A549 (cell line): ENCODE measurements around the gene BOLA2B.

Experiments used
- FOSB ChIP-seq: fragments of 250-450 bp; sonication (Bioruptor Pico); IDR thresholded peaks from 2 replicates; pipeline ENCODE4 v1.5.0; 2020; ENCODE audit warnings: mild to moderate bottlenecking, moderate library complexity
- FOSL2 ChIP-seq, 2 experiments: fragments of 450-650 bp in 1 of 2; fragments of >200 bp in 1 of 2; sonication (Bioruptor Twin) in 1 of 2; formaldehyde crosslinking; IDR thresholded peaks; 2 replicates each; pipeline versions ENCODE4 v1.5.0 to v1.6.1; 2016 to 2020; ENCODE audit warnings: mild to moderate bottlenecking in 1 of 2, moderate library complexity in 1 of 2
- HOXA7 ChIP-seq: fragments of 250-450 bp; sonication (Bioruptor Pico); IDR thresholded peaks from 2 replicates; pipeline ENCODE4 v1.5.0; 2020; ENCODE audit warnings: mild to moderate bottlenecking, moderate library complexity
- HOXB13 ChIP-seq: fragments of 250-450 bp; sonication (Bioruptor Pico); IDR thresholded peaks from 2 replicates; pipeline ENCODE4 v1.5.0; 2020; ENCODE audit warnings: low read depth, mild to moderate bottlenecking, moderate library complexity
- MAFK ChIP-seq: fragments of 450-650 bp; IDR thresholded peaks from 2 replicates; pipeline ENCODE4 v1.6.1; 2014; ENCODE audit not compliant: partially characterized antibody
- POLR2A ChIP-seq: IDR thresholded peaks from 2 replicates; pipeline ENCODE4 v1.6.1; 2012; ENCODE audit warnings: mild to moderate bottlenecking, low read length
- RAD21 ChIP-seq, 2 experiments: fragments of >200 bp in 1 of 2; sonication (Bioruptor Twin) in 1 of 2; formaldehyde crosslinking in 1 of 2; IDR thresholded peaks in 1 of 2; conservative IDR thresholded peaks in 1 of 2; 2 replicates in 1 of 2; 3 replicates in 1 of 2; pipeline ENCODE4 v1.6.1; 2012 to 2018; ENCODE audit warnings: inconsistent platforms in 1 of 2
- RFX5 ChIP-seq: fragments of 450-650 bp; IDR thresholded peaks from 2 replicates; pipeline ENCODE4 v1.7.1; 2014; ENCODE audit warnings: antibody characterized with exemption, mild to moderate bottlenecking, moderate library complexity
- TF ChIP-seq, protein P1 (sequence below): fragments of >200 bp; sonication (Bioruptor Twin); formaldehyde crosslinking; IDR thresholded peaks from 3 replicates; pipeline ENCODE4 v1.5.1; 2016
- TF ChIP-seq, protein P2 (sequence below): fragments of 200-600 bp; sonication (generic); IDR thresholded peaks from 2 replicates; pipeline ENCODE4 v1.6.1; 2016; ENCODE audit warnings: antibody characterized with exemption, mild to moderate bottlenecking, moderate library complexity
- TF ChIP-seq, protein P3 (sequence below): IDR thresholded peaks from 2 replicates; pipeline ENCODE4 v1.6.1; 2012

DNA sequence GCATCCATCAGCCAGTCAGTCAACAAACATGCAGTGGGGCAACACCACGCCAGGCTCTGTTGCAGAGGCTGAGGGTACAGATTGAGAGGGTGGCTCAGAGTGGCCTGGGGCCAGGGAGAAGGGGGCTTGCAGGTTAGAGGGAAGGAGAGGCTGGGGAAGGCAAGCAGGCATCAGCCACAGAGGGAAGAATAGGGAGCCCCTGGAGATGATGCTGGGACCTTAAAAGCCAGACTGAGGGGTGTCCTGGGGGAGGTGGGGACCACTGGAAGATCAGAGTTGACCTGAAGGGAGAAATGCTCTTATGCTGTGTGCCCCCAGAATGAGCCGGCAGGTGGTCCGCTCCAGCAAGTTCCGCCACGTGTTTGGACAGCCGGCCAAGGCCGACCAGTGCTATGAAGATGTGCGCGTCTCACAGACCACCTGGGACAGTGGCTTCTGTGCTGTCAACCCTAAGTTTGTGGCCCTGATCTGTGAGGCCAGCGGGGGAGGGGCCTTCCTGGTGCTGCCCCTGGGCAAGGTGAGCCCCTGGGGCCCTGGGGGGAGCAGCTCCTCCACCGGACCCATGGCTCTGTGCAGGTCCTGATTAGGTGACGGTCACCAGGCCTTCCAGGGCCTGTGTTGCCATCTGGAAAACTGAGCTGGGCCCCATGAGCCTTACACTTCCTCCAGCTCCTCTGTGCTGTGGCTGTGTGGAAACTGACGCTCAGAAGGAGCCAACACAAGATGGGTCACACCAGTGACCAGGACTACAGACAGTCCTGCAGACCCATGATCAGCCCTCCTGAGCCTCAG lies 8.4 kb downstream of the BOLA2B start:
- TF ChIP-seq POLR2A (no peak), HOXA7 (CRISPR knock-in tag) (no peak), MAFK (no peak), HOXB13 (no peak), RAD21 (conservative IDR thresholded peaks at IDR 0.05 in 1 of 2, IDR thresholded peaks at IDR 0.05 in 1 of 2) (no peak), FOSB (no peak), RFX5 (no peak), FOSL2 (IDR thresholded peaks at IDR 0.05) (no peak), FOSL2 (CRISPR knock-in tag; IDR thresholded peaks at IDR 0.05) (no peak)
- TF ChIP-seq, protein P1, sequence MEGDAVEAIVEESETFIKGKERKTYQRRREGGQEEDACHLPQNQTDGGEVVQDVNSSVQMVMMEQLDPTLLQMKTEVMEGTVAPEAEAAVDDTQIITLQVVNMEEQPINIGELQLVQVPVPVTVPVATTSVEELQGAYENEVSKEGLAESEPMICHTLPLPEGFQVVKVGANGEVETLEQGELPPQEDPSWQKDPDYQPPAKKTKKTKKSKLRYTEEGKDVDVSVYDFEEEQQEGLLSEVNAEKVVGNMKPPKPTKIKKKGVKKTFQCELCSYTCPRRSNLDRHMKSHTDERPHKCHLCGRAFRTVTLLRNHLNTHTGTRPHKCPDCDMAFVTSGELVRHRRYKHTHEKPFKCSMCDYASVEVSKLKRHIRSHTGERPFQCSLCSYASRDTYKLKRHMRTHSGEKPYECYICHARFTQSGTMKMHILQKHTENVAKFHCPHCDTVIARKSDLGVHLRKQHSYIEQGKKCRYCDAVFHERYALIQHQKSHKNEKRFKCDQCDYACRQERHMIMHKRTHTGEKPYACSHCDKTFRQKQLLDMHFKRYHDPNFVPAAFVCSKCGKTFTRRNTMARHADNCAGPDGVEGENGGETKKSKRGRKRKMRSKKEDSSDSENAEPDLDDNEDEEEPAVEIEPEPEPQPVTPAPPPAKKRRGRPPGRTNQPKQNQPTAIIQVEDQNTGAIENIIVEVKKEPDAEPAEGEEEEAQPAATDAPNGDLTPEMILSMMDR = no peak
- TF ChIP-seq, protein P2, sequence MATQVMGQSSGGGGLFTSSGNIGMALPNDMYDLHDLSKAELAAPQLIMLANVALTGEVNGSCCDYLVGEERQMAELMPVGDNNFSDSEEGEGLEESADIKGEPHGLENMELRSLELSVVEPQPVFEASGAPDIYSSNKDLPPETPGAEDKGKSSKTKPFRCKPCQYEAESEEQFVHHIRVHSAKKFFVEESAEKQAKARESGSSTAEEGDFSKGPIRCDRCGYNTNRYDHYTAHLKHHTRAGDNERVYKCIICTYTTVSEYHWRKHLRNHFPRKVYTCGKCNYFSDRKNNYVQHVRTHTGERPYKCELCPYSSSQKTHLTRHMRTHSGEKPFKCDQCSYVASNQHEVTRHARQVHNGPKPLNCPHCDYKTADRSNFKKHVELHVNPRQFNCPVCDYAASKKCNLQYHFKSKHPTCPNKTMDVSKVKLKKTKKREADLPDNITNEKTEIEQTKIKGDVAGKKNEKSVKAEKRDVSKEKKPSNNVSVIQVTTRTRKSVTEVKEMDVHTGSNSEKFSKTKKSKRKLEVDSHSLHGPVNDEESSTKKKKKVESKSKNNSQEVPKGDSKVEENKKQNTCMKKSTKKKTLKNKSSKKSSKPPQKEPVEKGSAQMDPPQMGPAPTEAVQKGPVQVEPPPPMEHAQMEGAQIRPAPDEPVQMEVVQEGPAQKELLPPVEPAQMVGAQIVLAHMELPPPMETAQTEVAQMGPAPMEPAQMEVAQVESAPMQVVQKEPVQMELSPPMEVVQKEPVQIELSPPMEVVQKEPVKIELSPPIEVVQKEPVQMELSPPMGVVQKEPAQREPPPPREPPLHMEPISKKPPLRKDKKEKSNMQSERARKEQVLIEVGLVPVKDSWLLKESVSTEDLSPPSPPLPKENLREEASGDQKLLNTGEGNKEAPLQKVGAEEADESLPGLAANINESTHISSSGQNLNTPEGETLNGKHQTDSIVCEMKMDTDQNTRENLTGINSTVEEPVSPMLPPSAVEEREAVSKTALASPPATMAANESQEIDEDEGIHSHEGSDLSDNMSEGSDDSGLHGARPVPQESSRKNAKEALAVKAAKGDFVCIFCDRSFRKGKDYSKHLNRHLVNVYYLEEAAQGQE = no peak
- TF ChIP-seq, protein P3, sequence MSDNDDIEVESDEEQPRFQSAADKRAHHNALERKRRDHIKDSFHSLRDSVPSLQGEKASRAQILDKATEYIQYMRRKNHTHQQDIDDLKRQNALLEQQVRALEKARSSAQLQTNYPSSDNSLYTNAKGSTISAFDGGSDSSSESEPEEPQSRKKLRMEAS = no peak
